IPS-20b (cell line): Measurements from ENCODE around the gene SKI.

Experiments used
- H3K27ac ChIP-seq: one replicate; pipeline ENCODE4 v1.5.1; 2013; ENCODE audit warnings: low read length
- H3K27me3 ChIP-seq: 2 replicates; pipeline ENCODE4 v1.6.1; 2013; ENCODE audit warnings: mild to moderate bottlenecking, low read length, inconsistent platforms; ENCODE audit not compliant: insufficient read depth
- H3K36me3 ChIP-seq: 2 replicates; pipeline ENCODE4 v1.6.1; 2013; ENCODE audit warnings: low read depth, mild to moderate bottlenecking, inconsistent platforms, low read length, moderate library complexity; ENCODE audit not compliant: insufficient read depth
- H3K4me1 ChIP-seq: 2 replicates; pipeline ENCODE4 v1.6.1; 2013; ENCODE audit warnings: mild to moderate bottlenecking, control low read depth, inconsistent platforms, low read length, moderate library complexity; ENCODE audit not compliant: insufficient read depth
- H3K4me3 ChIP-seq: 2 replicates; pipeline ENCODE4 v1.5.1; 2013; ENCODE audit warnings: mild to moderate bottlenecking, low read length, inconsistent platforms
- H3K9ac ChIP-seq: 2 replicates; pipeline ENCODE4 v1.6.1; 2013; ENCODE audit warnings: low read depth, mild to moderate bottlenecking, inconsistent platforms, low read length, moderate library complexity
- H3K9me3 ChIP-seq: 2 replicates; pipeline ENCODE4 v1.6.1; 2013; ENCODE audit warnings: mild to moderate bottlenecking, low read depth, low read length, inconsistent platforms; ENCODE audit not compliant: insufficient read depth

SKI gene

DNA sequence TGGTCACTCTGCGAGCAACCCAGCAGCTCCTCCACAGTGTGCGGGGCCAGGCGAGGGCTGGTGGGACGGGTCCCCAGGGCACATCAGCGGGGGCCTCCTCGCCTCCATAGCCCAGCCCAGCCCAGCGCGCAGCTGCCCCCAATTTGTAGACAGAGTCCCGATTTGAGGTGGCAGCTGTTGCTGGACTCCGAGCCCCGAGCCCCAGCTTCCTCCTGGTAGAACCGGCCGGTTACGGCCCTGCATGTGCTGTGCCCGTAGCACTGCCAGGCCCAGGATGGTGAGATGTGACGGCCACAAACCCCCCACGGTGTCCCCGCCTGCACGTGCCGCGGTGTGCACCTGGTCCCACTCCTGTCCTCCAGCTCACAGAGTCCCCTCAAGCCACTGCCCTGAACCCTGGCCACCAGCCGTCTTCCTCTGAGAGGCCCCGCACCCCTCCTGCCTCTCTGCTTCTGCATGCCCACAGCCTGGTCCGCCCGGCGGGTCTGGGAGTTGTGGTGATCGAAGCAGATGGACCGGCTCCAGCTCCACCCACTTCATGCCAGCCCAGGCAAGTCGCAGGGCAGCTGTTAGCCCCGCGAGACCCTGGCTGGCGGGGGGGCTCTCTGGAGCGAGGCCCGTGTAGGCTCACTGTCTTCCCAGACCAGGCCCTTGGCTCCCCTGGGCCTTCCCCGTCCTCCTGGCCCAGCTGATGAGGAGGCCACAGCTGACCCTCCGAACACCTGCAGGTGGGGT lies 107.8 kb downstream of the SKI start:
- Histone ChIP-seq H3K9ac (no peak overlapping the region), H3K27ac (no peak overlapping the region), H3K4me3 (no peak overlapping the region), H3K27me3 (no peaks in the 10 kb centered on the region), H3K9me3 (no peaks in the 10 kb centered on the region), H3K4me1 (no peaks in the 10 kb centered on the region), H3K36me3 (no peaks in the 10 kb centered on the region)

DNA sequence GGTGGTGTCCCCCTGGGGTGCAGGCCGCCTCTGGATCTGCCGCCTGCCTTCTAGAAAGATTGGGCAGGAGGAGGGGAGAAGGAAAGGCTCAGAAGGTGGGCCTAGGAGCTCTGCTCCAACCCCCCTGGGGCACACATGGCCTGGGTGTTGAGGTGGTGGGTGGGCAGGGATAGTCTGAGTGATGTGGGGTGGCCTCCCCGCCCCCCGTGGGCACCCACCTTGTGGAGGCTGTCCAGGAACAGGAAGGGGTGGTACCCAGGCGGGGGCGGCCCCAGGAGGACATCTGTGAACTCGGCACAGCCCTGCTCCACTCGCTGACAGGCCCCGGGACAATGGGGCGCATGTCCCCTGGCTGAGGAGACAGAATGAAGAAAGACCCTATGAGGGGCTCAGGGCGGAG lies 108.4 kb downstream of the SKI start:
- Histone ChIP-seq H3K9me3 (no peaks in the 10 kb centered on the region), H3K9ac (no peak overlapping the region), H3K4me3 (no peak overlapping the region), H3K27me3 (no peaks in the 10 kb centered on the region), H3K4me1 (no peaks in the 10 kb centered on the region), H3K36me3 (no peaks in the 10 kb centered on the region), H3K27ac (no peak overlapping the region)

DNA sequence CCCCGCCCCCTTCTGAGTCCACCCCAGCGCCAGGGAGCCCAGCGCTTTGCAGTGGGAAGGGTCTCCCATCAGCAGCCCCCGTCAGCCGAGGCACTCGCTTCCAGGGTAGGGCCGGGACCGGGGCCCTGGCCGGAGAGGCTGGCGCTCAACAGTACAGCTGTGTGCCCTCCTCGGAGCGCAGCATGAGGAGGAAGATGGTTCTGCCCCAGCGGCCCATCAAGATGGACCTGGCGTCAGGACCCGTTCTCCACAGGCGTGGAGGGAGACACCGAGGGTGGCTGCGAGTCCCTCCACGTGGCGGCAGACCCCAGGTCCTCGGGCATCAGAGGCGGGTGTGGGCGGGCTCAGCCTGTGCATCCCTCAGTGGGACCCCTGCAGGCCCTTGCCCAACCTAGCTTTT lies 109.0 kb downstream of the SKI start:
- Histone ChIP-seq H3K36me3 (no peaks in the 10 kb centered on the region), H3K27me3 (no peaks in the 10 kb centered on the region), H3K9ac (no peak overlapping the region), H3K27ac (no peak overlapping the region), H3K4me1 (no peaks in the 10 kb centered on the region), H3K4me3 (no peak overlapping the region), H3K9me3 (no peaks in the 10 kb centered on the region)

DNA sequence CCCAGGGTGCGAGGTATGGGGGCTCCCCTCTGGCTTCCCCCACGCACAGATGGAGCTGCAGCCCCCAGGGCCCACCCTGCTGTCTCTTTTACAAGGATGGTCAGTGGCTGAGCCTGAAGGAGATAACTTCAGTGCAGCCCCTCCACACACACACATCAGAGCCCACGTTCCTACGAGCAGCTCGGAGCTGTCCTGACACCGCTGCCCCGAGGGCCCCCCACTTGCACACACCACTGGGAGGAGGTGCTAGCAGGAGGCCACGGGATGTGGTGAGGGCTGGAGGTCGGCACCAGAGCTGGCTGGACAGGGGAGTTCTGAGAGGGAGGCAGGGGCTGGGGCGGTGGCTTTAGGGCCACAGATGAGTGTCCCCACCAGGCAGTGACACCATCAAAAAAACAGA lies 109.4 kb downstream of the SKI start:
- H3K4me3 ChIP-seq, result no peak overlapping the region
- H3K36me3 ChIP-seq, result no peaks in the 10 kb centered on the region
- H3K9ac ChIP-seq, result no peak overlapping the region
- H3K9me3 ChIP-seq, result no peaks in the 10 kb centered on the region
- no peaks in the 10 kb centered on the region for H3K4me1 ChIP-seq
- H3K27ac ChIP-seq, result no peak overlapping the region
- H3K27me3 ChIP-seq, result no peaks in the 10 kb centered on the region

DNA sequence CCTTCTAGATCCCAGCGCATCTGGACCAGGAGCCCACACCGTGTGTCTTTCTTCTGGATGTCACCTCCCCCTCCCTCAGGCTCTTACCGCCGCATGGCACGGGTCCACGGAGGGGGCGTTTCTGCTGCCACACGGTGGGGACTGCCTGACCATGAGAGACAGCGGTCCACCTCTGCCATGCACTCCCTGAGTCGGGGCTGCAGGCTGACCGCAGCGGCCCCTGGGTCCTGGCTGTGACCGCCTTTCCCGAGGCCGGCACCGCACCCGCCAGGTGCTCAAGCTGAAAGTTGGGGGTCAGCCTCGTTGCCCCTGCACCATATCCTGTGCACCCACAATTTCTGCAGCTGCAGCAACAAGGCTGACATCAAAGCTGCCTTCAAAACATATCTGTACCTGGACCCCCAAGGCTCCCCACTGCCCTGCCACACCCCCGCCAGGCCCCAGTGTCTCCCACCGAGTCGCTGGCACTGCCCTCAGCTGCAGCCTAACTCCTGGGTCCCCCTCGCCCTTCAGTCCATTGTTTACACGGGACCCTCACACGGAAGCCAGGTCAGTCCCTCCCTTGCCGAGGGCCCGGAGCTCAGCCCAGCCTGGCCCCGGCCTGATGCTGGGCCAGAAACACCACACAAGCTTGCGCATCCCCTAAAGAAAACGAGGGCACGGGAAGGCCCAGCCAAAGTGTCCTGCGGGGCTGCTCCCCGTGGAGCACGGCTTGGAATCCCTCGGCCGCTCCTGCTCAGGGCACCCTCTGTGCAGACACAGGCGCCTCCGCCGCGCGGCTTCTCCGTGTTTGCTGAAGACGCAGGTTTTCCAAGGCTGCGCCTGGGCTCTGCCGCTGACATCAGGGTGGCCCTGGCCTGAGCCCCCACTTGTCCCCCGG lies 111.3 kb downstream of the SKI start:
- Histone ChIP-seq H3K9me3 (no peaks in the 10 kb centered on the region), H3K4me3 (no peak overlapping the region), H3K27ac (no peak overlapping the region), H3K9ac (no peak overlapping the region), H3K4me1 (no peaks in the 10 kb centered on the region), H3K36me3 (no peaks in the 10 kb centered on the region), H3K27me3 (no peaks in the 10 kb centered on the region)

DNA sequence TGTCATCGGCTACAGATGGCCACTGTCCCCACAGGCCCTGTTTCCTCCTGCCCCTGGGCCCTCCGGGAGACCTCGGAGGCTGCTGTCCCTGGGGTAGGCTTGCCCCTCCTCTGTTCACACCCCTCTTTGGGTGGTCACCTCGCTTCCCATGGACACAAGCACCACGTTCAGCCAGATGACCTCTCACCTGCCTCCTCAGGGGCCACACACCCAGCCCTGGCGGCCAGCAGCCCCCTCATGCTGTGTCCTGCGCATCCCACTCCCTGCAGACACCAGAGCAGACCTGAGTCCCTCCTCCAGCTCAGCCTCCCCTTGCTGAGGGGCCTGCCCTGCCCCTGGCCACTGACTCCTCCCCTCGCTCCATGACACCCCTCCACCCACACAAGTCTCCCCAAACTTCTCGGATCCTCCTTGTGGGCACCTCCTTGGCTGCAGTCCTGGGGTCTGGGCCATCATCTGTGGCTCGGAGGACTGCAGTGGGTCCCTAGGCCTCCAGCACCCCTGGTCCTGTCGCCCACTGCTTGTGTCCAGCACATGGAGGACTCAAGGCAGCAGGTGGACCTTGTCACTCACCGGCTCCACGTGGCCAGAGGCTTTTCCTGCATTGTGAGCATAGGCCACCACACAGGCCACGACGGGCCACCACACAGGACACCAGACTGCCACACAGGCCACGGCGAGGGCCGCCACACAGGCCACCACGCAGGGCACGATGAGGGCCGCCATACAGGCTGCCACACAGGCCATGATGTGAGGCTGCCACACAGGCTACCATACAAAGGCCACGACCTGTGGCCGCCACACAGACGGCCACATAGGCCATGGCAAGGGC lies 112.2 kb downstream of the SKI start:
- Histone ChIP-seq H3K9ac (no peak overlapping the region), H3K4me3 (no peak overlapping the region), H3K4me1 (no peaks in the 10 kb centered on the region), H3K36me3 (no peaks in the 10 kb centered on the region), H3K9me3 (no peaks in the 10 kb centered on the region), H3K27me3 (no peaks in the 10 kb centered on the region), H3K27ac (no peak overlapping the region)

DNA sequence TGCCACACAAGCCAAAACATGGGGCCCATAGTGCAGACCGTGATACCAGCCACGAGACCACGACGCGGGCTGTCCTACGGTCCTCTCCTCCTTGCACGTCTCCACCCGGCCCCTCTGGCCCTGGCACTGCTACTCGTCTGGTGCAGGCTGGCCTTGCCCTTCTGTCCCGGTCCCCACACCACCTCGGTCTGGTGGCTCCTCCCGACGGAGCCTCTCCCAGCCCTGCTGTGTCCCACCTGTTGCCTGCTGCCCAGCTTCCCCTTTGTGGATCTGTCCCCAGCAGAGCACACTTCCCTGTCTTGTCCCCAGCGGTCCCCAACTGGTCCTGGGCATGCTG lies 112.8 kb downstream of the SKI start:
- H3K27ac ChIP-seq, result no peak overlapping the region
- H3K4me1 ChIP-seq, result no peaks in the 10 kb centered on the region
- no peaks in the 10 kb centered on the region for H3K36me3 ChIP-seq
- H3K9ac ChIP-seq, result no peak overlapping the region
- no peak overlapping the region for H3K4me3 ChIP-seq
- H3K27me3 ChIP-seq, result no peaks in the 10 kb centered on the region
- no peaks in the 10 kb centered on the region for H3K9me3 ChIP-seq

DNA sequence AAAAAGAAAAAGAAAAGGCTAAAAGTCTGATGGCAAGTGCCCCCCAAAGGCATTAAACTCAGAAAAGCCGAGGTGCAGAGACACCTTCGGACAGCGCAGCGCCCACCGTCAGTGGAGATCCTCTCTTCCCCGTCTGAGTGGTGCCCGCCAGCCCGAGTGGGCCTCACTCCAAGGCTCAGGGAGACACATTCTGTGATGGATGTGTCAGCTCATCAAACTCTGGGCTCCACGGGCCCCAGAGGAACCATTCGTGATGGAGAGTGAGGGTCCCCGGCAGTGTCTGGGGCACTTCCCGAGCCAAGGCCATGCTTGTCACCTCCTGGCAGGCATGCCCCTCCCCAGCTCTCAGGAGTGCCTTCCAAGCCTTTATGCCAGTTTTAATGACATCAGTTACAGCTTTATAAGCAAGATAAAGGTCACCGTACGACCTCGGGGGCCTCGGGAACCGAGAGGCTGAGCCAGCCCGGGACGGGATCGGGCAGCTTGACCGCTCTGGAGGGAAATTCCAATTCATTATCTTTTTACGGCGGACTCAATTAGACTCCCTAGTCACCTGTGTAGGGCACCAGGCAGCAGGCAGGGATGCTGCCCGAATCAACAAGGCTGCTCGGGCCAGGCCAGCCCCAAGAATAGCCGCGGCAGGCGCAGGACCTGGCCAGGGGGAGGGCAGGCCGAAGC lies 113.7 kb downstream of the SKI start:
- H3K9ac ChIP-seq, result no peak overlapping the region
- H3K36me3 ChIP-seq, result no peaks in the 10 kb centered on the region
- no peaks in the 10 kb centered on the region for H3K9me3 ChIP-seq
- no peaks in the 10 kb centered on the region for H3K27me3 ChIP-seq
- no peak overlapping the region for H3K27ac ChIP-seq
- no peak overlapping the region for H3K4me3 ChIP-seq
- no peaks in the 10 kb centered on the region for H3K4me1 ChIP-seq

DNA sequence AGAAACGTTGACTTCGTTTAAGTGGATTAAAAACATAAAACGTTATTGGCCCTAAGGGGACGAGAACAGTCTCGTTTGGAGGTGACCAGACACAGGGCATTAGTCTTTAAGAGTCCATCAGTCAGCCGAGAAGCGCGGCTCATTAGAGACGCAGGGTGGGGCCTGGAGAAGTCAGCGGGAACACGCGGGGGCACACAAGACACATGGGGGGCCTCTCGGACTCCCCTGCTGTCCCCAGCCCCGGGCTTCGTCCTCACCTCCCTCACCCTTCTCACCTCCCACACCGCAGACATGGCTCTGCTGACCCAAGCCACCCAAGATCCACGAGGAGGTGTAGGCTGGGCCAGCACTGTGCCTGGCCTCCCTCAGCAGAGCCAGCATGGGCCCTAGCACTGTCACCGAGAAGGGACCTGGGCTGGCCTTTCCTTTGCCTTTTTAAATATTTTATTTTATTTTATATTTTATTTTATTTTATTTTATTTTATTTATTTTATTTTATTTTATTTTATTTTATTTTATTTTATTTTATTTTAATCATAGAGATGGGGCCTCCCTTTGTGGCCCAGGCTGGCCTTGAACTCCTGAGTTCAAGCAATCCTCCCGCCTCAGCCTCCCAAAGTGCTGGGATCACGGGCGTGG lies 114.4 kb downstream of the SKI start:
- no peaks in the 10 kb centered on the region for H3K9me3 ChIP-seq
- H3K27ac ChIP-seq, result no peak overlapping the region
- H3K9ac ChIP-seq, result no peak overlapping the region
- no peaks in the 10 kb centered on the region for H3K36me3 ChIP-seq
- H3K4me3 ChIP-seq, result no peak overlapping the region
- no peaks in the 10 kb centered on the region for H3K27me3 ChIP-seq
- no peaks in the 10 kb centered on the region for H3K4me1 ChIP-seq

DNA sequence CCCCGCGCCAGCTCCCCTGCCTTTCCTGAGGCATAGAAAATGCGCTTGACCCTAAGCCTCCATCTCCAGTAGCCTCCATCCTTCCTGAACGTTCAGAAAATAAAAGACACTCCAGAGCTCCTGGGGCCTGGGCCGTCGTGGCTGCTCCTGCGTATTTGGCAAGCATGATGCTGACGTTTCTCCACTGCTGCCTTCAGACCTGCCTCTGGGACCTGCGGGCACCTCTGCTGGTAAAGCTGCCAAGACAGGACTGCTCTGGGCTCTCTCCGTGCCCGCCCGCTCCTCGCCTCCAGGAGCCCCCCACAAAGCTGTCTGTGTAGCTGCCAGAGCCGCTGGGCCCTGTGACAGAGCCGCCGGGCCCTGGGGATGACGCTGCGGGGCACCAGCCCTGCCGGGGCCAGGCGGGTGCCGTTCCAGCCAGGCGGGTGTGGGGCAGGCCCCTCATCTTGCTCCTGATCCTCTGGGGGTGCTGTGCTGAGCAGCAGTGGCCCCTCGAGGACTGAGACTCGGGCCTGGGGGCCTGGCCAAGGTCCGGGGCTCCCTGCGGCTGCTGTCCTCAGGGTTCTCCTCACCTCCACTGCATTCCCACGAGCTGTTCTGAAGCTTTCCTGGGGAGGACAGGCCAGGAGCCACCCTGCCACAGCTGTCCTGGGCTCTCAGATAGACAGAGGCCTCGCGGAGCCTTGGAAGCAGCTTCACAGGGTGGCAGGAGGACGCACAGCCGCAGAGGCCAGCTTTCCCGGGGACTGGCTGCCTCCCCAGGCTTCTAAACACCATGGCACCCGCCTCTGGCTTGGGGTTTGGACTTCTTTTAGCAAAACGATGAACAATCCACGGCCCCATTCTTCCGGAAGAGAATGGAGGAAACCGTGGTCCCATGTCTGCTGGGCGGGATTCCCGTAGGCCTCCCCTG lies 115.2 kb downstream of the SKI start:
- H3K4me1 ChIP-seq, result no peaks in the 10 kb centered on the region
- H3K27me3 ChIP-seq, result no peaks in the 10 kb centered on the region
- H3K27ac ChIP-seq, result no peak overlapping the region
- no peak overlapping the region for H3K4me3 ChIP-seq
- no peaks in the 10 kb centered on the region for H3K36me3 ChIP-seq
- no peak overlapping the region for H3K9ac ChIP-seq
- H3K9me3 ChIP-seq, result no peaks in the 10 kb centered on the region
